Right atrium auricular region (tissue), 2 donors: Measurements from ENCODE around the gene PCED1B. TPM values are rescaled to one million over a fixed set of nuclear protein-coding genes. Genes with fewer than 3 reads are reported as not detected.
"Not testable (repeated sequence)": the region's sequence is repeated elsewhere in the genome, so short reads cannot be mapped to it uniquely, and the experiment has no call there.

Experiments used
- DNase-seq: peaks from one replicate; pipeline ENCODE4 v3.0.0-alpha.2; 2019; ENCODE audit warnings: low spot score
- H3K27ac ChIP-seq, 2 donors: fragments of 200-600 bp; sonication (generic); 1 replicate in 1 of 2; 2 replicates in 1 of 2; pipeline ENCODE4 v1.5.1; 2016 to 2019
- H3K27me3 ChIP-seq, 2 donors: fragments of 200-600 bp; sonication (generic); one replicate each; pipeline versions ENCODE4 v1.5.1 to v1.6.0; 2017 to 2019
- H3K36me3 ChIP-seq: fragments of 200-600 bp; sonication (generic); one replicate; pipeline ENCODE4 v1.5.1; 2016
- H3K4me1 ChIP-seq, 2 donors: fragments of 200-600 bp; sonication (generic); one replicate each; pipeline versions ENCODE4 v1.5.1 to v1.6.0; 2017 to 2019
- H3K4me3 ChIP-seq, 2 donors: fragments of 200-600 bp; sonication (generic); 1 replicate in 1 of 2; 2 replicates in 1 of 2; pipeline ENCODE4 v1.5.1; 2017 to 2019; ENCODE audit warnings: mild to moderate bottlenecking in 1 of 2, moderate library complexity in 1 of 2
- H3K9me3 ChIP-seq, 2 donors: fragments of 200-600 bp; sonication (generic); one replicate each; pipeline ENCODE4 v1.5.1; 2019
- CTCF ChIP-seq, 2 donors: fragments of 200-600 bp; sonication (generic); IDR thresholded peaks; one replicate each; pipeline ENCODE4 v1.5.1; 2019; ENCODE audit warnings: antibody characterized with exemption in 2 of 2
- total RNA-seq, 2 donors: library from RNA; depleted of rRNA; stranded (reverse); fragments of >200 nt; gene quantifications; one replicate each; pipeline ENCODE4 v1.1.0, GENCODE V29; 2016

The PCED1B gene
- total RNA-seq, 2 donors from 2014 or later, result 0.98 to 1.4 TPM

GRCh38 chr12:47048541-47048940 is 30.9 kb upstream of the PCED1B start:
- Histone ChIP-seq H3K27ac (no peak overlapping the region), H3K4me3 (no peak overlapping the region), H3K36me3 (no peaks in the 10 kb centered on the region), H3K27me3 (no peaks in the 10 kb centered on the region), H3K9me3 (peaks cover 0 to 17% of the 10 kb centered on the region in 2 donors), H3K4me1 (no peaks in the 10 kb centered on the region)
- no peak for DNase-seq
- no peak for TF ChIP-seq CTCF (IDR thresholded peaks at IDR 0.05)

DNA sequence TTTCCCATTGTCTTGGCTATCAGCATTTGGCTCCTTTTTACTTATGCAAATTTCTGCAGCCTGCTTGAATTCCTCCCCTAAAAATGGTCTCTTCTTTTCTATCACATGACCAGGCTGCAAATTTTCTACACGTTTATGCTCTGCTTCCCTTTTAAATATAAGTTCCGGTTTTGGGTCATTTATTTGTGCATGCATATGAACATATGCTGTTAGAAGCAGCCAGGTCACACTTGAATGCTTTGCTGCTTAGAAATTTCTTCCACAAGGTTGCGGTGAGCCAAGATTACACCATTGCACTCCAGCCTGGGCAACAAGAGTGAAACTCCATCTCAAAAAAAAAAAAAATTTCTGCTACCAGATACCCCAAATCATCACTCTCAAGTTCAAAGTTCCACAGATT is 28.1 kb upstream of the PCED1B start:
- not testable (repeated sequence) for DNase-seq, H3K4me1 ChIP-seq
- H3K9me3 ChIP-seq, result peaks cover 0 to 17% of the 10 kb centered on the region in 2 donors

DNA sequence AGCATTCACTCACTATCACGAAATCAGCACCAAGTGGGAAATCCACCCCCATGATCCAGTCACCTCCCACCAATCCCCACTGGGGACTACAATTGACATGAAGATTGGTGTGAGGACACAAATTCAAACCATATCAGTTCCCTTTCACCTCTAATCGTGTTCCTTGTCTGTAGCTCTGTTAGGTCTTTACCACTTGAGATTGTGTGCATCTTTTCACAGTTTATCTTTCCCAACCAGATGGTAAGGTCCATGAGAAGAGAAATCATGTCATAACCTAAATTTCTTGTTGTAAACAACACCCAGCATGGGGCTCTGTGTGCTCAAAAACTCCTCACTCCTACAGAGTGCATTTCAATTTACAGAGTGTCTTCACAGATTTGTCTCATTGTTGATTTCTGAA is 27.1 kb upstream of the PCED1B start:
- Histone ChIP-seq H3K36me3 (no peaks in the 10 kb centered on the region), H3K27me3 (no peaks in the 10 kb centered on the region), H3K9me3 (peaks cover 0 to 17% of the 10 kb centered on the region in 2 donors), H3K4me3 (no peak overlapping the region), H3K4me1 (no peaks in the 10 kb centered on the region), H3K27ac (no peak overlapping the region)
- no peak for DNase-seq
- no peak for TF ChIP-seq CTCF (IDR thresholded peaks at IDR 0.05)

More for the DNA sequence above, 28.1 kb upstream of the PCED1B start:
- H3K4me3 ChIP-seq, H3K27ac ChIP-seq, H3K27me3 ChIP-seq, H3K36me3 ChIP-seq: not testable (repeated sequence)

- Histone ChIP-seq H3K27ac (no peak overlapping the region), H3K4me1 (no peaks in the 10 kb centered on the region), H3K36me3 (no peaks in the 10 kb centered on the region), H3K27me3 (no peaks in the 10 kb centered on the region), H3K9me3 (peaks cover 0 to 17% of the 10 kb centered on the region in 2 donors), H3K4me3 (no peak overlapping the region)
- no peak for DNase-seq
- TF ChIP-seq CTCF (IDR thresholded peaks at IDR 0.05), result no peak
These were observed 25.5 kb upstream of the PCED1B start for GRCh38 chr12:47053961-47054360.

DNA sequence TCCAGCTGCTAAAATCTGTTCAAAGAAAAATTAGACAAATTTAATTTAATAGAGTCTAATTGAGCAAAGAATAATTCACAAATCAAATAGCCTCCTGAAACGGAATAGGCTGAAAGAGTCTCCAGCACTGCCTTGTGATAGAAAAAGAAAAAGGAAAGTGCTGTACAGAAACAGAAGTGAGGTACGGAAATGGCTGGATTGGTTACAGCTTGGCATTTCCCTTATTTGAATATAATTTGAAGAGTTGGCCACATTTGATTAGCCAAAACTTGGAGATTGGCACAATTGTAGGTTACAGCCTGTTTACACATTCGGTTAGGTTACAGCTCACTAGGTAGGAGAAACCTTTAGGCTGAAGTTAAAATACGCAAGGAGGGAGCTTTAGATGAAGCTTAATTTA is 24.8 kb upstream of the PCED1B start:
- Histone ChIP-seq H3K9me3 (peaks cover 0 to 17% of the 10 kb centered on the region in 2 donors), H3K27me3 (no peaks in the 10 kb centered on the region), H3K27ac (no peak overlapping the region), H3K4me3 (no peak overlapping the region), H3K4me1 (no peaks in the 10 kb centered on the region), H3K36me3 (no peaks in the 10 kb centered on the region)
- DNase-seq, result no peak
- TF ChIP-seq CTCF (IDR thresholded peaks at IDR 0.05), result no peak

DNA sequence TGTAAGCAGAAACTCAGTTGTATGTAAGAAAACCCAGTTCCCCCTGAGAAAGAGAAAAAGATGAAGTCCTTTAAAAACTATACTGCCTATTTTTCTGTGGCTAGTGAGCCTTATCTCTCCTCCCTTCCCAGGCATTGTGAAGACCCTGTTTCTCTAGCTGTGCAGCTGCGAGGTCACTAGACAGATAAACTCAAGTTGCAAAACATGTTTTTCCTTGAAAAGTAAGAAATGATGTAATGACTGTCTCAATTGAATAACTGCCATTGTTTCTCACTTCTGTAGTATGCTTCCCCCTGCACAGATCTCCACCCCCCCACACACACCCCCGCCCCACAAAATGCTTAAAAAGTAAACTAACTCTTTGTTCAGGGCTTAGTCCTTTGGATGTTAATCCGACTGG is 23.6 kb upstream of the PCED1B start:
- not testable (repeated sequence) for H3K4me1 ChIP-seq, H3K36me3 ChIP-seq, H3K27ac ChIP-seq, H3K4me3 ChIP-seq, DNase-seq, H3K27me3 ChIP-seq
- H3K9me3 ChIP-seq, result peaks cover 0 to 11% of the 10 kb centered on the region in 2 donors

- H3K4me3 ChIP-seq, H3K4me1 ChIP-seq, H3K27me3 ChIP-seq, H3K27ac ChIP-seq, H3K36me3 ChIP-seq, DNase-seq, H3K9me3 ChIP-seq: not testable (repeated sequence)
These were observed 22.5 kb upstream of the PCED1B start for GRCh38 chr12:47056944-47057343.

GRCh38 chr12:47058640-47059039 is 20.8 kb upstream of the PCED1B start:
- not testable (repeated sequence) for H3K27ac ChIP-seq, H3K4me1 ChIP-seq, H3K36me3 ChIP-seq, H3K27me3 ChIP-seq, DNase-seq, H3K4me3 ChIP-seq, H3K9me3 ChIP-seq
